ENCODE data around the gene KRTAP19-1.

KRTAP19-1 gene

DNA sequence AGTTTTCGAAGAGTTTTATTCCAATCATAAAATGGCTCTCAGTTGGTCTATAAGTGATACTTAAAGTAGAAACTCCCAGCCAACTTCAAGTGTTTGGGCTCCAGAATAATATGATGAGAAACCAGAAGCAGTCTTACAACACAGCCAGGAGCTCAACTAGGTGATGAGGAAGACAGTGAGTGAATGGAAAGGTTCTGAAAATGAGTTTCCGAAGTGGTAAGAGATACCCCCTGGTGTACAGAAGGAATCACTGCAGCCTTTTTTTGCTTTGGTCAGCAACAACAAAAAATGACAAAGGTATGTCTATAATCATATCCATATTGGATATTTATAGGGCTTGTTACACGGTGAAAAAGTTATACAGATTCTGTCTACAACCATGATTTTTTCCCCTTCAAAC lies 16.5 kb downstream of the KRTAP19-1 start:
- POLR2A ChIA-PET: no interaction called here
- Histone ChIP-seq H3K4me1 (ENCODE audit: control insufficient read depth, insufficient read depth, low read length) (no peaks in the 10 kb centered on the region), H3K36me3 (ENCODE audit: control insufficient read depth in 2 of 2, insufficient read depth in 1 of 2, low read length in 2 of 2) (no peaks in the 10 kb centered on the region), H3K27ac (ENCODE audit: extremely low read depth, low read depth, low read length) (no peak overlapping the region), H3K9me3 (ENCODE audit: control insufficient read depth, insufficient read depth, low read depth, low read length) (no peaks in the 10 kb centered on the region), H3K4me3 (ENCODE audit: low read depth, low read length) (no peak overlapping the region)
- no peak for TF ChIP-seq ZNF514 (tag by site-specific recombination; IDR thresholded peaks at IDR 0.05)
- TF ChIP-seq ZNF426 (tag by site-specific recombination; IDR thresholded peaks at IDR 0.05): no peak
- no peak for TF ChIP-seq ZNF610 (tag by site-specific recombination; IDR thresholded peaks at IDR 0.05; ENCODE audit: borderline replicate concordance)
- no peak for TF ChIP-seq ZNF561 (tag by site-specific recombination; IDR thresholded peaks at IDR 0.05; ENCODE audit: borderline replicate concordance)
- no peak for TF ChIP-seq ZBTB20 (tag by site-specific recombination; IDR thresholded peaks at IDR 0.05)
- TF ChIP-seq, protein P1, sequence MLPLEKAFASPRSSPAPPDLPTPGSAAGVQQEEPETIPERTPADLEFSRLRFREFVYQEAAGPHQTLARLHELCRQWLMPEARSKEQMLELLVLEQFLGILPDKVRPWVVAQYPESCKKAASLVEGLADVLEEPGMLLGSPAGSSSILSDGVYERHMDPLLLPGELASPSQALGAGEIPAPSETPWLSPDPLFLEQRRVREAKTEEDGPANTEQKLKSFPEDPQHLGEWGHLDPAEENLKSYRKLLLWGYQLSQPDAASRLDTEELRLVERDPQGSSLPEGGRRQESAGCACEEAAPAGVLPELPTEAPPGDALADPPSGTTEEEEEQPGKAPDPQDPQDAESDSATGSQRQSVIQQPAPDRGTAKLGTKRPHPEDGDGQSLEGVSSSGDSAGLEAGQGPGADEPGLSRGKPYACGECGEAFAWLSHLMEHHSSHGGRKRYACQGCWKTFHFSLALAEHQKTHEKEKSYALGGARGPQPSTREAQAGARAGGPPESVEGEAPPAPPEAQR (tag by site-specific recombination; IDR thresholded peaks at IDR 0.05): no peak
- TF ChIP-seq ZNF292 (tag by site-specific recombination; IDR thresholded peaks at IDR 0.05; ENCODE audit: borderline replicate concordance, low read depth): no peak
- no peak for TF ChIP-seq ZNF843 (tag by site-specific recombination; IDR thresholded peaks at IDR 0.05)
- CTCF ChIA-PET: interaction anchor here (0.6 to 1.5 kb wide), 12 partner anchors 11 to 1803 kb away, joined by 3 to 6 read pairs (median 4); no protein-coding TSS in a partner anchor

DNA sequence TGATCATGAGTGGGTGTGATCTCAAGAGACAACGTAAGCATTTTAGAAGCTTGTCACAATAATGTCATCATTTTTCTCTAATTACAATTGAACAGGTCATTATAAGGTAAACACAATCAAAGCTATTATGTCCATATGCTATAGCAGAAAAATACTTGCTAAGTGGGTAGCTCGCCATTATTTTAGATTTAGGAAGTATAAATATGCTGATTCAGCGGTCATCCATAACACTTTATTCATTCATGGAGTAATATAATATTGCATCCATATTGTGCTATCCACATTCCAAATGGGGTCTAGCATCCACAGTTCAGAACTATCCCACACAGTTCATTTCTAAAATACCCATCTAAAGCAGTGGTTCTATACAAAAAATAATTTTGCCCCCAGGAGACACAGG lies 31.7 kb downstream of the KRTAP19-1 start:
- ChIA-PET CTCF (interaction anchor here (0.6 to 1.3 kb wide), 2 partner anchors 15 to 1293 kb away, joined by 4 read pairs; no protein-coding TSS in a partner anchor), POLR2A (no interaction called here)
- Histone ChIP-seq H3K9me3 (ENCODE audit: control insufficient read depth, insufficient read depth, low read depth, low read length) (no peaks in the 10 kb centered on the region), H3K36me3 (ENCODE audit: control insufficient read depth in 2 of 2, insufficient read depth in 1 of 2, low read length in 2 of 2) (no peaks in the 10 kb centered on the region), H3K4me1 (ENCODE audit: control insufficient read depth, insufficient read depth, low read length) (no peaks in the 10 kb centered on the region), H3K27ac (ENCODE audit: extremely low read depth, low read depth, low read length) (no peak overlapping the region), H3K4me3 (ENCODE audit: low read depth, low read length) (no peak overlapping the region)
- no peak for TF ChIP-seq ZBTB8A (tag by site-specific recombination; IDR thresholded peaks at IDR 0.05)
- TF ChIP-seq ZNF549 (tag by site-specific recombination; IDR thresholded peaks at IDR 0.05): no peak
- no peak for TF ChIP-seq ZNF560 (tag by site-specific recombination; IDR thresholded peaks at IDR 0.05; ENCODE audit: borderline replicate concordance)
- TF ChIP-seq, protein P2, sequence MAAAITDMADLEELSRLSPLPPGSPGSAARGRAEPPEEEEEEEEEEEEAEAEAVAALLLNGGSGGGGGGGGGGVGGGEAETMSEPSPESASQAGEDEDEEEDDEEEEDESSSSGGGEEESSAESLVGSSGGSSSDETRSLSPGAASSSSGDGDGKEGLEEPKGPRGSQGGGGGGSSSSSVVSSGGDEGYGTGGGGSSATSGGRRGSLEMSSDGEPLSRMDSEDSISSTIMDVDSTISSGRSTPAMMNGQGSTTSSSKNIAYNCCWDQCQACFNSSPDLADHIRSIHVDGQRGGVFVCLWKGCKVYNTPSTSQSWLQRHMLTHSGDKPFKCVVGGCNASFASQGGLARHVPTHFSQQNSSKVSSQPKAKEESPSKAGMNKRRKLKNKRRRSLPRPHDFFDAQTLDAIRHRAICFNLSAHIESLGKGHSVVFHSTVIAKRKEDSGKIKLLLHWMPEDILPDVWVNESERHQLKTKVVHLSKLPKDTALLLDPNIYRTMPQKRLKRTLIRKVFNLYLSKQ (tag by site-specific recombination; IDR thresholded peaks at IDR 0.05; ENCODE audit: borderline replicate concordance): no peak
- TF ChIP-seq ZNF174 (tag by site-specific recombination; IDR thresholded peaks at IDR 0.05): no peak
- no peak for TF ChIP-seq ZNF2 (tag by site-specific recombination; IDR thresholded peaks at IDR 0.05)

DNA sequence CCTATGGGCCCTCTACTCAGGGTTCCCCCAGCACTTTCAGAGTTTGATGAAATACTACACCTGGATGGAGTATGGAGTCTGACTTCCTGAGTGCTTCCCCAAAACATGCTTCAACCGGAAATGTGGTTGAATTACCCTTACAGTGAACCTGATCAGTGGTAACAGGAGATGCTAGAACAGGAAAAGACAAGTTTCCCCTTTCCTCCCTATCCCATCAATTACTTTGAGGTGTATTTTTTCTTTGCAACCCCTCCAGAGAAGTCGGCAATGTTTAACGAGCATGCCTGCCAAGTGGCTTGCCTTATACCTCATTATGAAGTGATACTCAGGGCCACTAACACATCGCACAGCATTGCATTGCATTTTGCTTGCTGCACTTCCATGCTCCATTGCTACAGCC lies 33.1 kb downstream of the KRTAP19-1 start:
- Histone ChIP-seq H3K27ac (ENCODE audit: extremely low read depth, low read depth, low read length) (no peak overlapping the region), H3K9me3 (ENCODE audit: control insufficient read depth, insufficient read depth, low read depth, low read length) (no peaks in the 10 kb centered on the region), H3K4me1 (ENCODE audit: control insufficient read depth, insufficient read depth, low read length) (no peaks in the 10 kb centered on the region), H3K36me3 (ENCODE audit: control insufficient read depth in 2 of 2, insufficient read depth in 1 of 2, low read length in 2 of 2) (no peaks in the 10 kb centered on the region), H3K4me3 (ENCODE audit: low read depth, low read length) (no peak overlapping the region)
- ChIA-PET POLR2A (no interaction called here), CTCF (no interaction called here)
- TF ChIP-seq YY2 (tag by site-specific recombination; IDR thresholded peaks at IDR 0.05) (no peak), ZNF677 (tag by site-specific recombination; IDR thresholded peaks at IDR 0.05) (no peak), ZNF530 (tag by site-specific recombination; IDR thresholded peaks at IDR 0.05; ENCODE audit: low read depth) (no peak), ZNF121 (tag by site-specific recombination; IDR thresholded peaks at IDR 0.05) (no peak), ZNF654 (tag by site-specific recombination; IDR thresholded peaks at IDR 0.05; ENCODE audit: low read depth) (no peak), ZNF501 (tag by site-specific recombination; IDR thresholded peaks at IDR 0.05) (no peak), GLIS1 (tag by site-specific recombination; IDR thresholded peaks at IDR 0.05) (no peak), ZNF24 (tag by site-specific recombination; IDR thresholded peaks at IDR 0.05) (no peak), ZNF776 (tag by site-specific recombination; IDR thresholded peaks at IDR 0.05; ENCODE audit: borderline replicate concordance) (no peak), KLF16 (tag by site-specific recombination; IDR thresholded peaks at IDR 0.05) (no peak), SP7 (tag by site-specific recombination; IDR thresholded peaks at IDR 0.05) (no peak), ZNF529 (tag by site-specific recombination; IDR thresholded peaks at IDR 0.05; ENCODE audit: insufficient replicate concordance) (no peak)
- TF ChIP-seq, protein P3, sequence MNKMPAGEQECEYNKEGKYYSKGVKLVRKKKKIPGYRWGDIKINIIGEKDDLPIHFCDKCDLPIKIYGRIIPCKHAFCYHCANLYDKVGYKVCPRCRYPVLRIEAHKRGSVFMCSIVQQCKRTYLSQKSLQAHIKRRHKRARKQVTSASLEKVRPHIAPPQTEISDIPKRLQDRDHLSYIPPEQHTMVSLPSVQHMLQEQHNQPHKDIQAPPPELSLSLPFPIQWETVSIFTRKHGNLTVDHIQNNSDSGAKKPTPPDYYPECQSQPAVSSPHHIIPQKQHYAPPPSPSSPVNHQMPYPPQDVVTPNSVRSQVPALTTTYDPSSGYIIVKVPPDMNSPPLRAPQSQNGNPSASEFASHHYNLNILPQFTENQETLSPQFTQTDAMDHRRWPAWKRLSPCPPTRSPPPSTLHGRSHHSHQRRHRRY (tag by site-specific recombination; IDR thresholded peaks at IDR 0.05): no peak
- TF ChIP-seq, protein P4, sequence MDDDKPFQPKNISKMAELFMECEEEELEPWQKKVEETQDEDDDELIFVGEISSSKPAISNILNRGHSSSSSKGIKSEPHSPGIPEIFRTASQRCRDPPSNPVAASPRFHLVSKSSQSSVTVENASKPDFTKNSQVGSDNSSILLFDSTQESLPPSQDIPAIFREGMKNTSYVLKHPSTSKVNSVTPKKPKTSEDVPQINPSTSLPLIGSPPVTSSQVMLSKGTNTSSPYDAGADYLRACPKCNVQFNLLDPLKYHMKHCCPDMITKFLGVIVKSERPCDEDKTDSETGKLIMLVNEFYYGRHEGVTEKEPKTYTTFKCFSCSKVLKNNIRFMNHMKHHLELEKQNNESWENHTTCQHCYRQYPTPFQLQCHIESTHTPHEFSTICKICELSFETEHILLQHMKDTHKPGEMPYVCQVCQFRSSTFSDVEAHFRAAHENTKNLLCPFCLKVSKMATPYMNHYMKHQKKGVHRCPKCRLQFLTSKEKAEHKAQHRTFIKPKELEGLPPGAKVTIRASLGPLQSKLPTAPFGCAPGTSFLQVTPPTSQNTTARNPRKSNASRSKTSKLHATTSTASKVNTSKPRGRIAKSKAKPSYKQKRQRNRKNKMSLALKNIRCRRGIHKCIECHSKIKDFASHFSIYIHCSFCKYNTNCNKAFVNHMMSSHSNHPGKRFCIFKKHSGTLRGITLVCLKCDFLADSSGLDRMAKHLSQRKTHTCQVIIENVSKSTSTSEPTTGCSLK (tag by site-specific recombination; IDR thresholded peaks at IDR 0.05): no peak

Data from HEK293 (cell line).